Endometrium (tissue), 2 donors: Measurements from ENCODE around the gene AMOTL1.
"Not testable (repeated sequence)": the region's sequence is repeated elsewhere in the genome, so short reads cannot be mapped to it uniquely, and the experiment has no call there.

Source experiments
- FAIRE-seq: peaks from 2 replicates; lab custom pipeline; 2012; peaks lifted over from hg19 to GRCh38; lab: Jason Lieb, UNC
- donor health status: control.
- donor health status: control.

AMOTL1 gene

DNA sequence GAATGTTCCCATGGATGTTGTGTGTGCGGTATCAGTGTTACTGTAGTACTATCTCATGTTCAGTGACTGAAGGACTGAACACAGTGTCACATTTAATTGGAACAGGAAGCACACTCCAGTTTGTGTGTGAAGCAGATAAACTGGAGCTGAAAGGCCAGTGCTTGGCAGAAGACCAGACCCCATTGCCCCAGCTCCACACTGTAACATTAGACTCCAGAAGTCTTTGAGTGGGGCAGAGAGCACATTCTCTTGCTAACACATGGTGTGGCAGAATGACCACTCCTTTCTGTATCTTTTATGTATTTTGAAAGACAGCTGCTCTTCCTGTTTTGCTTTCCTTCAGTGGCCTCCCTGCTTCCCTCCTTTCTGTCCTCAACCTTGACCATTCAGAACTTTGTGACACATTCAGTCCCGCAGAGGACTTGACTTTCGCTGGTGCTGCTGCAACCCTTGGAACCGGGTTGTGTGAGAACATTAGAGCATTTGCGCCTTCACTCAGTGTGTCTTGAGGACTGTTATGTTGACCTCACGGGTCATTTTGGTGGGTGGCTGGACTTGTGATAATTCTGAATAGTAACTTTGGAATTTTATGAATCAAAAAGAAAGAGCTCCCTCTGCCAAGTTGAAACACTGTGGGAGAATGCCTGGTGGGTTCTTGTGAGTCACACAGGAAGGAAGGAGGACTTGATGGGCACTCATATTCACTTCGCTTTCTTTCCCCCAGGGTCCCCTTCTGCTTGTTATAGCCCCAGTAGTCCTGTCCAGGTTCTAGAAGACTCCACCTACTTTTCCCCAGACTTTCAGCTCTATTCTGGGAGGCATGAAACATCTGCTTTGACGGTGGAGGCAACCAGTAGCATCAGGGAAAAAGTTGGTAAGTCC, 26.4 kb downstream of the AMOTL1 start:
- FAIRE-seq: no peak

DNA sequence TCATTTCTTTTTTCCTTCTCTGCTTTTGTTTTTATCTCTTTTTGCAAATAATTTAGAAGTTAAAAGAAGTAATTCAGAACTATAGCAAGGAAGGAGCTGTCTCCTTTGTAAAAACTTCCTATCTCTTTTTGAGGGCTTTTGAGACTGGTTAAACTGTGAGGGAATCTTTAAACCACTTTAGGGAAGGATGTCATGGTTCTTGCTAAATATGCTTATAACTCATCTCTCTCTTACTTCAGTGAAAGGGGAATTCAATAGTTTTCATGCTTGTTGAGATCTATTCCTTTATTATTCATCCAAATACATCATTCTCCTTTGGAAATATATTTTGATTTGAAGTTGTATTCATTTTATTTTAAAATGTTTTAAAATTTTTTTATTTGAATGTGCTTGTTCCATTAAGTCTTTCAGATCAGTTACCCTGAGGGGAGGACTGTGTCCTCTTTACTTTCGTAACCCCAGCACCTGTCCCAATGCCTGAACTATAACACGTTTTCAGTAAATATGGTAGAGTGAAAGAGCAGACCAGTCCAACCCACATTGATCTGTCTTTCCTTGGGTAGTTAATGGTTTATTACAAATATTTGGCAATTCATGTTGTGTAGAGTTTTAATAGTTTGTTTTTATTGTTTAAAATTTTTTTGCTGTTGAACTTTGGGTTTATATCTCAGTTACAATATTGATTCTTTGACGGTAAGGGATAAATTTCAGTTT, 27.5 kb downstream of the AMOTL1 start:
- no peak for FAIRE-seq

- FAIRE-seq: no peak
Measured at GRCh38 chr11:94796190-94796580, 28.0 kb downstream of the AMOTL1 start.

DNA sequence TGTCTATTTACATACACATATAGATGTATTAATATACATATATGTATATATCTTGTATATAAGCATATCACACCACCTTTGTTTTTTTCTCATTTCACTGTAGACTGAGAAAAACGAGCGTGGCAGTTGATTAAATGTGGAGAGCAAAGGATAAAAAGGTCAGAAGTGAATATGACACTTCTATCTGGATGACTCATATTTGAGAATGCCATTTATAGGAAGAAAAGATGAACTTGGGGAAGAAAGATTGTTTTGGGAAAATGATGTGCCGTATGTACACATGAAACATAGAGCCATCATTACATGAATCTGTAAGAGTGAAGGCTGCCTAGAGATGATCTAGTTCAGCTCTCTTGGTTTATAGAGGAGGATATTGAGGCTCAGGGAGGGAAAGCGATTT, 28.7 kb downstream of the AMOTL1 start:
- FAIRE-seq: no peak

- no peak for FAIRE-seq
Measured at GRCh38 chr11:94799726-94800125, 31.6 kb downstream of the AMOTL1 start.

DNA sequence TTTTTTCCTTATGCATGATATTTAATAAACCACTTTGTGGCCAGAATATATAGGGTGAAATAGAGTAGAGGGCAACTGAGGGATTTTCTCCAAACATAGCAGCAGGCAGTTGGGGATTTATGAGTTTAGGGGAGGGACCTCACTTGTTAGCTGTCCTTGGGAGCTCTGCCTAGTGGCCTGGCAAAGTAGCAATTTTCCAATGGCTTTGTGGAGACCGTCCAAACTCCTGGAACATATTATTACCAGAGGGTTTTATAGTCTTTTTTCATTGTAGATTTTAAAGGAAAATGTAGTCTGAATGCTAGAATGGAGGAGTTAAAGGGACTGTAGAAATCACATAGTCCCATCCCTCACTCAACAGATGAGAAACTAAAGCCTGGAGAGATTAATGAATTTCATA, 32.3 kb downstream of the AMOTL1 start:
- peak; percentile 53 for FAIRE-seq

DNA sequence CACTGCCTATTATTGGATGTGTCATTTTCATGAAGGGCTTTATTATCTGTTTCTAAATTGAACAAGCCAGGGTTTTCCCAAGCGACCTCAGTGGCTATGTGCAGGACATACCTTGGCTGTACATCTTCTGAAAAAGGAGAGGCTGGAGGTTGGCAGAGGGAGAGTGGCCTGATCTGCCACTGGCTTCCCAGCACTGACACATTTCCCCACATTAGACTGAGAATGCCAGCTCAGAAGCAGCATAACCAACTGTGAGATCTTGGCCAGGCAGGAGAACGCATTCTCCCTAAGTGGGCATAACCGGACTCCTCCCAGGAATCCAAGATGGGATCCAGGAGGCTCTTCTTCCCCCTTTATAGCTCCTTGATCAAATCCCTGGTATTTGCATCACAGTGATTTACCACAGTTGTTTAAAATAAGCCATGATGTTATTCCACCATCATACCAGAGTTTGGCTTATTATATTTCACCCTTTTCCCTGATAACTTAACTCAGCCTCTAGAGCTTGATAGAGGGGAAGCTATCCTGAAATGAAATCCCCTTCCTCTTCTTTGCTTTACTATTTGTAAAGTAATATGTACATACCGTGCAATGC, 33.8 kb downstream of the AMOTL1 start:
- FAIRE-seq: no peak

GRCh38 chr11:94802501-94802900, 34.3 kb downstream of the AMOTL1 start:
- FAIRE-seq: no peak

DNA sequence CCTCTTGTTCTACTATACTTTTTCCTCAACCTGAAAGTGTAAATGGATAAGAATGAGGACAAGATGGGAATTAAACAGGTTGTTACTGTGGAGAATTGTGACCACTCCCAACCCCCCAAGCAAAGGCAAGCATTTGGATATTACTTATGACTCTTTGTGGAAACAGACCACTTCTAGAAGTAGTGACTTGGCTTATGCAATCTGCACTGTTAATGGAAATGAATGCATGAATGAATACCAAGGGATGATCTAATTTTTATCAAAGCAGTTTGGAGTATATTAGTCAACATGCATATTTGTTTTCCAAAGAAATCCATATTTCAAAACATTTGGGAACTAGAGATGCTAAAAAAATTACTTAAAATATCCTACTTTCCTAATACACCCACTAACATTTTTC, 35.3 kb downstream of the AMOTL1 start:
- no peak for FAIRE-seq

DNA sequence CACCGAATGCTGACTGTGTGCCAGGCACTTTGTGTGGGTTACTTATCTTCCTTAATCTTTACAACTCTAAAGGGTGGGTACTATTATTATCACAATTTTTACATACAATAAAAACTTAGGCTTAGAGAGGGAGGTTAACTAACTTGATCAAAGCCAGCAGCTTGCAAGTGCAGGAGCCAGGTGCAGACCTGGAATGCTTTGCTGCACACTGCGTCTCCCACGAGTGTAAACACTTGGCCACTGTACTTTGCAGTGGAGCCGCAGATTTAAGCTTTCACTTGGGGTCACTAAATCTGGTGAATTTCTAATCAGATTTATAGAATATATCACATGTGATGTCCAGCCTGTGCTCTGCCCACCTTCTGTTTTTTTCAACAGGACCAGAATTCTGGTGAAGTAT, 36.7 kb downstream of the AMOTL1 start:
- FAIRE-seq: no peak

DNA sequence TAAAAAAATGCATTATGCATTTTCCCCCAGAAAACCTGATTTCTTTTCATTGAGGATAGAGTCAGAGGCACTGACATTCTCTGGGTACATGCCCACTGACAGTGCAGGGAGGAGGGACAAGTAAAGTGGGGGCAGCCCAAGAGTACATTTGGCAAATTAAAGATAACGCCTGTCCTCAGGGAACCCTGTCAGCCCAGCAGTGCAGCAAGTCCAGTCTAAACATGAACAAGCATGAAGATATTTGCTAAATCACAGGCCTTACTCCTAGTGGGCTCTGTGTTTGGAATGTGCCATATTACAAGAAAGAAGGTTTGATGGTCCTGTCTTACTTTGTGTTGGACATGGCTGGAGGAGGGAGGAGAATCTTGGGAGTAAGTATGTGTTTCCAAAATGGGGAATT, 37.9 kb downstream of the AMOTL1 start:
- no peak for FAIRE-seq

DNA sequence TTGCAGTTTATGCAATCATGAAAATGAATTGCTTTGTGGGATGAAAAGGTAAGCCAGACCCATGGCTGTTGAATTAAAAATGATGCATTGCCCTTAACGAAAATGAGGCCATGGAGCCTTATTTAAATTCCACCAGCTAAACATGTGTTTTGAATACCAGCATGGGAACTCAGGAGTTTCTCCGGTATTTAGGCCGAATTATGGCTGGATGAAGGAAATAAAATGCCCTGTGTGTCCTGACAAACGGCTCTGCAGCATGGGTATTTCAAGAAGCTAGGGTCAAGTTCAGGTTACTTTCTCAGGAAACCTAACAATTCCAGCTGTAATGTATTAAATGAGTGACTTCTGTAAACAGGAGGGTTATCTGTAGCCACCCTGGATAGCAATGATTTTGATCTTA, 38.3 kb downstream of the AMOTL1 start:
- no peak for FAIRE-seq

- no peak for FAIRE-seq
Measured at GRCh38 chr11:94809251-94809650, 41.1 kb downstream of the AMOTL1 start.

GRCh38 chr11:94812724-94813720, 44.9 kb downstream of the AMOTL1 start:
- FAIRE-seq: not testable (repeated sequence)

DNA sequence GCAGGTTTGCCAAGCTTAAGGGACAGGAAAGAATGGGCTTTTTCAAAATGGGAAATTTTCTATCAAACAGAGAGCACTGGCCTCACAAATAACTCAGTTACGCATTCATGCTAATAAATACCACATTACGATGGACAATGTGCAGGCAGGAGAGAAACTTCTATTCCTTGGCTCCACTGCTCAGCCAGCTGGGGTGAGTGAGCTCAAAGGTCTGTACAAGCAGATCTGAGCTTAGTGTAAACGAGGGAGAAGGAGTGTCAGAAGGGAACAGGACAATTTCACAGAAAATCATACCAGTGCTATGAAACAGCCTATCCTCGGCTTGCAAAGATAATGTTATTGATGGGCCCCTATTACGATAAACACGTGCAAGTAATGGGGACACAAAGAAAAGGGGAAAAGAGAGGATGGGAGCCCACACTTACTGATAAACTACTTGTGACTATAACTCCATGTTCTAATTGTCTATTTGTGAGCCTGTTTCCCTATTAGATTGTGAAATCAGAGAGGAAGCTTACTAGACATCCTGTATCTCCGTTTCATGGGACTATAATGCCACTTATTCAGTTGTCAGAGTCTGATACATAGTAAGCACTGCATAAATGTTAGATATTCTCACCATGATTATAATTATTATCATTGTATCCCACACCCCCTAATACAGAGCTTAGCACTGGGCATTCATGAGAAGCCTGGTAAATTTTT, 46.3 kb downstream of the AMOTL1 start:
- no peak for FAIRE-seq

GRCh38 chr11:94815705-94816344, 47.7 kb downstream of the AMOTL1 start:
- FAIRE-seq: no peak

GRCh38 chr11:94820480-94820879, 52.3 kb downstream of the AMOTL1 start:
- no peak for FAIRE-seq

DNA sequence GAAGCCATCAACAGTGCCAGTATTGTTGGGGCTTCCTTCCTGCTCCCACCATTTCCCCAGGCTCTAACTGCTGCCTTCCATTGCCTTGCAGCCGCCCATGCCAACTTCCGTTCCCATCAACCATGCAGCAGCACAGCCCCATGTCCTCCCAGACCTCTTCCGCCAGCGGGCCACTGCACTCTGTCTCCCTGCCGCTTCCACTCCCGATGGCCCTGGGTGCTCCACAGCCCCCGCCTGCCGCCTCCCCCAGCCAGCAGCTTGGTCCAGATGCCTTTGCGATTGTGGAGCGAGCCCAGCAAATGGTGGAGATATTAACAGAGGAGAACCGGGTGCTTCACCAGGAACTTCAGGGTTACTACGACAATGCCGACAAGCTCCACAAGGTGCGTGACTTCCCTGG, 53.3 kb downstream of the AMOTL1 start:
- no peak for FAIRE-seq

DNA sequence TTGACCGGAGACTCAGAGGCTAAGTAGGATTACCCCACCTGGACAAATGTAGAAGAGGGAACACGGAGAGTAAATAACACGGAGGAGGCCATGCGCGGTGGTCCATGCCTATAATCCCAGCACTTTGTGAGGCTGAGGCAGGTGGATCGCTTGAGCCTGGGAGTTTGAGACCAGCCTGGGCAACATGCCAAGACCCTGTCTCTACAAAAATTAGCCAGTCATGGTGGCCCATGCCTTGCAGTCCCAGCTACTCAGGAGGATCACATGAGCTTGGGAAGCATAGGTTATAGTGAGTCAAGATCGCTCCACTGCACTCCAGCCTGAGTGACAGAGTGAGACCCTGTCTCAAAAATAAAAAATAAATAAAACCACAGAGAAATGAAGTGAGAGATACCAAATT, 53.9 kb downstream of the AMOTL1 start:
- FAIRE-seq: no peak

DNA sequence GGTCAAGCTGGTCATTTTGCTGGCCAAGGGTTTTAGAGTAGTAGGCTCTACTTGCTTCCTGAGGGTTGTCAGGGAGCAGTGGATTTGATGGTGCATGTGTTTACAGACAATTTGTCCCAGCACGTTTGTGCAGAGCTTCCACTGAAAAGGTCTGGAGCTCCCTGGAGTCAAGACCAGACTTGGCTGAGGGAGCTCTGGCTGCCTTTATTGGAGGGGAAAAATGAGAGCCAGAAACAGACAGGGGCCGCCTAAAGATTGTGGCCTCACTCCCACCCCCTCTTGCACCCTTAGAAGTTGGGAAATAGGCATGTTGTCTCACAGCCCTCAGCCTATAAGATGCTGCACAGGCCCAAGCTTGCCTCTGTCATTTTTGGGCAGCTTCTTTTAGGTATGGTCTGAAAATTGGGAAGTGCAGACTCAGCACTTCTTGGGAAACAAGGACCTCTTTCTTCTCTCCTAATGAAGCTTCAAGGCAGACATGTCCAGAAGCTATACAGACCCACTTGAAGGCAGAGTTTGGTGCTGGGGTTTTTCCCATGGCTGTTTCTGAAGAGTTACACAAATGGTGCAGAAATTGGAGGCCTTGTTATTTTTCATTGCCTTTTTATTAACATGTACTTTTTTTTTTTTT, 55.1 kb downstream of the AMOTL1 start:
- FAIRE-seq: no peak
